Measurements from ENCODE around the gene TRDMT1.

Gene TRDMT1

DNA sequence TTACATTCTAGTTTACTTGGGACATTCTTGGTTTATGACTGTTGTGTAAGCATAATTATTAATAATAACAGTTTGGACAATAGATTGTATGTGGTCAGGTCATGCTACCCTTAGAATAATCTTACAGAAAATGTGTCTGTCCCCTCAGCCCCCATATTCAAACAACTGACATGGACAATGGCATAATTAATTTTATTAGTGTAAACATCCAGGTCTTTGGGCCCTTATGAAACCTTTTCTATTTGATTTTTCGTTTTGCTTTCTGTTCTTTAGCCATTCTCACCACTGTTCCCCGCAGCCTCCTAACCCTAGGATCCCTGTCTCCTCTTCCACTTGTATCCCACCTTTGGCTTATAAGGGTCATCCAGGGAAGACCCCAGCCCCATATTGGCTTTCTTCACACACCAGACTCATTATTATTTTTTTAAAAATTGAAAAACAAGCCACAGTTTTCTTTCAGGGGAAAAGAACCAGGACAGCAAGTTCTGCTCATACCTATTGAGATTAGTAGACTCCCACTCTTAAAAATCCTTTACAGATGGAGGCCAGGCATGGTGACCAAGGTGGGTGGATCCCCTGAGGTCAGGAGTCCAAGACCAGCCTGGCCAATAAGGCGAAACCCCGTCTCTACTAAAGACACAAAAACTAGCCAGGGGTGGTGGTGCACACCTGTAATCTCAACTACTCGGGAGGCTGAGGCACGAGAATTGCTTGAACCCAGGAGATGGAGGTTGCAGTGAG lies 38.0 kb upstream of the TRDMT1 start:
- TF ChIP-seq TAF1 (IDR thresholded peaks at IDR 0.05; ENCODE audit: borderline replicate concordance, insufficient read depth, low read length) = no peak

GRCh38 chr10:17238445-17239291 lies 37.2 kb upstream of the TRDMT1 start:
- TF ChIP-seq SIN3A (IDR thresholded peaks at IDR 0.05; ENCODE audit: borderline replicate concordance, insufficient read depth, low read length) (0 out of 2 replicates have a peak, but pooled peaks have one; percentile 17), TAF1 (IDR thresholded peaks at IDR 0.05; ENCODE audit: borderline replicate concordance, insufficient read depth, low read length) (no peak)

DNA sequence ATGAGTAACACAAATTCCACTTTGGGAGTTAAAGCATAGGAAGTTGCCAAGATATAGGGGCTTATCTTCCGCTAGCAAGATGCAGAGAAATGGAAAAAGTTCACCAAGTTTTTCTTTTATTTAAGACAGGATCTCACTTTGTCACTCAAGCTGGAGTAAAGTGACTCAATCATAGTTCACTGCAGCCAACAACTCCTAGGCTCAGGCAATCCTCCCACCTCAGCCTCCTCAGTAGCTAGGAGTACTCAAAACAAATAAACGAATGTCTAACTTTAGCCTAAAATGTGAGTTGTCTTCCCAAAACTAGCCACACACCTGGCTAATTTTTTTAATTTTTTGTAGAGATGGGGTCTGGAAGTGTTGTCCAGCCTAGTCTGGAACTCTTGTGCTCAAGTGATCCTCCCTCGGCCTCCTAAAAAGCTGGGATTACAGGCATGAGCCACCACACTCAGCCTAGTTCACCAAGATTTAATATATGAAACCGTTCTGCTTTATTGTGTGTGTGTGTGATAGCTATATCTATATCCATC lies 36.5 kb upstream of the TRDMT1 start:
- TF ChIP-seq REST (IDR thresholded peaks at IDR 0.05; ENCODE audit: insufficient read depth in 1 of 2, low read depth in 2 of 2, low read length in 2 of 2) (no peak), POLR2AphosphoS5 (IDR thresholded peaks at IDR 0.05; ENCODE audit: low read depth, low read length) (no peak; the same call in 1 of the 2 replicates), SIN3A (IDR thresholded peaks at IDR 0.05; ENCODE audit: borderline replicate concordance, insufficient read depth, low read length) (no peak), FOXP2 (optimal IDR thresholded peaks at IDR 0.05; ENCODE audit: borderline replicate concordance, extremely low read depth, extremely low read length, insufficient read depth) (no peak), TAF1 (IDR thresholded peaks at IDR 0.05; ENCODE audit: borderline replicate concordance, insufficient read depth, low read length) (no peak)

DNA sequence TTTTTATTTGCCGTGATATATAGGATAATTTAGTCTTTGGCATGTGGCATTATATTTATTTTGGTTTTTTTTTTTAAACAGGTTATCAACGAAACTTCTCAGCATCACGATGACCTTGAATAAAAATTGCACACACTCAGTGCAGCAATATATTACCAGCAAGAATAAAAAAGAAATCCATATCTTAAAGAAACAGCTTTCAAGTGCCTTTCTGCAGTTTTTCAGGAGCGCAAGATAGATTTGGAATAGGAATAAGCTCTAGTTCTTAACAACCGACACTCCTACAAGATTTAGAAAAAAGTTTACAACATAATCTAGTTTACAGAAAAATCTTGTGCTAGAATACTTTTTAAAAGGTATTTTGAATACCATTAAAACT lies 35.7 kb upstream of the TRDMT1 start:
- TF ChIP-seq POLR2AphosphoS5 (IDR thresholded peaks at IDR 0.05; ENCODE audit: low read depth, low read length) = no peak

- no peak; the same call in 1 of the 2 replicates for TF ChIP-seq POLR2AphosphoS5 (IDR thresholded peaks at IDR 0.05; ENCODE audit: low read depth, low read length)
- no peak for TF ChIP-seq SIN3A (IDR thresholded peaks at IDR 0.05; ENCODE audit: borderline replicate concordance, insufficient read depth, low read length)
- TF ChIP-seq TAF1 (IDR thresholded peaks at IDR 0.05; ENCODE audit: borderline replicate concordance, insufficient read depth, low read length) = no peak
- no peak for TF ChIP-seq REST (IDR thresholded peaks at IDR 0.05; ENCODE audit: insufficient read depth in 1 of 2, low read depth in 2 of 2, low read length in 2 of 2)
These were observed 35.1 kb upstream of the TRDMT1 start for GRCh38 chr10:17236468-17237148.

DNA sequence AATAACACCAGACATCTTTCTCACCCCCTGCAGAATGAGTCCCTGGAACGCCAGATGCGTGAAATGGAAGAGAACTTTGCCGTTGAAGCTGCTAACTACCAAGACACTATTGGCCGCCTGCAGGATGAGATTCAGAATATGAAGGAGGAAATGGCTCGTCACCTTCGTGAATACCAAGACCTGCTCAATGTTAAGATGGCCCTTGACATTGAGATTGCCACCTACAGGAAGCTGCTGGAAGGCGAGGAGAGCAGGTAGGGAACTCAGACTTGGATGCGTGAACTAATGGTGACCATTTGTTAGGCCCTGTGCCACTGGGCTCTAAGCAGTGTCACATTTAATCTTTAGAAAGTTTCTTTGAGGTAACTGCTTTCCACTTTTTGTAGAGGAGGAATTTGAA lies 33.7 kb upstream of the TRDMT1 start:
- no peak for TF ChIP-seq POLR2AphosphoS5 (IDR thresholded peaks at IDR 0.05; ENCODE audit: low read depth, low read length)
- TF ChIP-seq REST (IDR thresholded peaks at IDR 0.05; ENCODE audit: insufficient read depth in 1 of 2, low read depth in 2 of 2, low read length in 2 of 2) = no peak
- no peak for TF ChIP-seq FOXP2 (optimal IDR thresholded peaks at IDR 0.05; ENCODE audit: borderline replicate concordance, extremely low read depth, extremely low read length, insufficient read depth)

All from PFSK-1 (cell line).